ENCODE measurements around the gene ATOH8.

DNA sequence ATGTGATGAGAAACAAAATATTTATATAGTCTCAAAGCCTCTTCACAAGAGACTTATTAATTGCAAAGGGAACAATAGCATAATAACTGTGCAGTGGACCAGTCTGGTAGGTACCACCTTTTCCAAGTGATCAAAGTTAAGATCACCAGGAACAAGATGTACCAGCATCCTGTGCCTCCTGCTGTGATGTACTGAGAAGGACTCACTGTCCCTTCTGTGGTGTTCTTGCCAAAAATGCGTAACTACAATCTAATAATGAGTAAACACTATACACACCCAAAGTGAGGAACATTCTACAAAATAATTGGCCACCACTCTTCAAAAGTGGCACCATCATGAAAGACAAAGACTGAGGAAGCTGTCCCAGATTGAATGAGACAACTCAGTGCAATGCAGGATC lies 45.1 kb upstream of the ATOH8 start:
- TF ChIP-seq, protein P1, sequence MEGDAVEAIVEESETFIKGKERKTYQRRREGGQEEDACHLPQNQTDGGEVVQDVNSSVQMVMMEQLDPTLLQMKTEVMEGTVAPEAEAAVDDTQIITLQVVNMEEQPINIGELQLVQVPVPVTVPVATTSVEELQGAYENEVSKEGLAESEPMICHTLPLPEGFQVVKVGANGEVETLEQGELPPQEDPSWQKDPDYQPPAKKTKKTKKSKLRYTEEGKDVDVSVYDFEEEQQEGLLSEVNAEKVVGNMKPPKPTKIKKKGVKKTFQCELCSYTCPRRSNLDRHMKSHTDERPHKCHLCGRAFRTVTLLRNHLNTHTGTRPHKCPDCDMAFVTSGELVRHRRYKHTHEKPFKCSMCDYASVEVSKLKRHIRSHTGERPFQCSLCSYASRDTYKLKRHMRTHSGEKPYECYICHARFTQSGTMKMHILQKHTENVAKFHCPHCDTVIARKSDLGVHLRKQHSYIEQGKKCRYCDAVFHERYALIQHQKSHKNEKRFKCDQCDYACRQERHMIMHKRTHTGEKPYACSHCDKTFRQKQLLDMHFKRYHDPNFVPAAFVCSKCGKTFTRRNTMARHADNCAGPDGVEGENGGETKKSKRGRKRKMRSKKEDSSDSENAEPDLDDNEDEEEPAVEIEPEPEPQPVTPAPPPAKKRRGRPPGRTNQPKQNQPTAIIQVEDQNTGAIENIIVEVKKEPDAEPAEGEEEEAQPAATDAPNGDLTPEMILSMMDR (IDR thresholded peaks at IDR 0.05), result no peak
- TF ChIP-seq EP300 (IDR thresholded peaks at IDR 0.05), result no peak
